Measurements from ENCODE around the gene CAST.

Gene CAST

DNA sequence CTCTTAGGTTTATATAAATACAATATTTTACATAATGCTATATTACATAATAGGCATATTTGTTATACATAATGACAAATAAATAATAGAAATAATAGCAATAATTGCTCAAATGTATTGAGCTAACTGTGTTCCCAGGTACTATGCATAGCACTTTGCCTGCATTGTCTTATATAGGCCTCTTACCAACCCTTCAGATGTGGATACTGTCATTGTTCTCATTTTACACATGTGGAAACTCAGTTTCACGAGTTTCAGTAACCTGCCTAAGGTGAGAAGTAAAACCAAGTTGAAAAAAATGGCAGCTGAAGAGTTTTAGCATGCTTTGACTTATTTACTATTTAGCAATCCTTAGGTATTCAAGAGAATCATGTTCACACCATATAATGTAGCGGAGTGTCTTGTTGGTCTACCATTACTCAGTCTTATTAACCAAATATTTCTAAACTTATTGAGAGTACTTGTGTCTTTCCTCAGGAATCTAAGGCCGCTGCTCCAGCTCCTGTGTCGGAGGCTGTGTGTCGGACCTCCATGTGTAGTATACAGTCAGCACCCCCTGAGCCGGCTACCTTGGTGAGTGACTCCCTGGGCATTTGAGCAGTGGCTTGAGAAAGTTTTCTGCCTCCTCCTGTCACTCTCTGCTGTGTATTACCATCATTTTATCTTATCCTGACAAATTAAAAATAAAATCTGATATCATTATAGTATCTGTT lies 88.1 kb downstream of the CAST start:
- no peak for DNase-seq

DNA sequence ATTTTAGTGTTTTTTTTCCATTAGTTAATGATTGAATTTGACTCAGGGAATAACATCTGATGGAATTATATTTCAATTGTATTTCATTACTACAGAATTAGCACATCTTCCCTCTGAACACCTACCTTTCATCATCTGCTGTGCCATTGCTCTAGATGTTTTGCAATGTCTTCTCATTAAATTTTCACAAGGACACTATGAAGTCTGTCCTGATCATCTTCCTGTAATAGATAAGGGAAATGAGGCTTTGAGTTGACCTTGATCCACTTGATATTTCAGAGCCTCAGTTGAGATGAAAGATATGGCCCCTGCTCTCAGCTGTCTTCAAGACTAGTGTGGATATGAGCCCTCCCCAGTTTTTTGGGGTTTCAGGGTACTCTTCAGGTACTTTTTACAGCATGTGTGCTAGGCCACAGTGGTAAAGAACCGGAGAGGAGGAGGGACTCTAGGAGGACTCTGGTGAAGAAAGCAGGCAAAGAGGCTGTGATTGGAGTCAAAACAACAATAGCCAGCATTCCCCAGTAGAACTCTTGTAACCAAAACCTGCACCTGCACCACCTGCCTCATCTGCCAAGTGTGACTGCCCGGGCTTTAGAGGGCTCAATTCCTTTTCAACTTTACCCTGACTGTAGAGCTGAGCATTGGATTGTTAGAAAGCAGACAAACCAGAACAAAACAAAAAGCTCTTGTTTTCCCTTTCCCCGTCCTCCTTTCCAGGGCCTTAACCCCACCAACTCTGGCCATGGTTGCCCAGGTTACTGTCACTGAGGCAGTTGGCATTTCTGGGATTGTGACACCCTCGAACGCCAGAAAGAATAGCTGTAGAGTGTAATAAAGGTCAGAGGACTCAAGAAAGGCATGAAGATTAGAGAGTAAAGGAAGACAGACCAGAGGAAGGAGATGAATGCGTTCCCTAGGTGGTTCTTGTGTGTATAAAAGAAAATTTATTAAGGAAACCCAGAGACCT lies 89.3 kb downstream of the CAST start:
- DNase-seq = no peak

DNA sequence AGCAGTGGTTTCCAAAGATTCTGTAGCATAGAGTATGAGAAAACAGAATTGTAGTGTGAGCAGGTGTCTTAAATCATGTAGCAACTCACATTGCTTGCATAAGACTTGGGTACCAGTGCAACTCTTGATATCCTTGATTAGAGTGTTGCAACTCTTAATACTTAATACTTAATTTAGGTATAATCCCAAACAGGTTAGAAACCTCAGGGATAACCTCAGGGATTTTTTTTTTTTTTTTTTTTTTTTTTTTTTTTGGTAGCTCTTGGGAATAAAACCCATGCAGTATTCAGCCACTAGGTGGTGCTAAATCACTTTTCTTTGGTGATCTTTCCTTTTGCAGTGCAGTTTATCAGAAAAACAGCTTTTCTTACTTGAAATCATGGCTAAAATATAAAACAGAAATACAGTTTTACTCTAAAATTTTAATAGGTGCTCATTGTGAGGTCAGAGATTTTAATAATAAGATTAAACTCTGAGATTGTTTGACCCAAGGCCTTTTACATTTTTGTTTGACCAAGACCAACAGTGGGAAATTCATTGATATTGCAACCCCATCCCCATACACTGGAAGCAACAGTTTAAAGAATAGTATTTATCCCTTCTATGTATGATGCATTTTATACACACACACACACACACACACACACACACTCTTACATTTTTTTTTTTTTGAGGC lies 90.3 kb downstream of the CAST start:
- peak; percentile 38 to 60 for DNase-seq

DNA sequence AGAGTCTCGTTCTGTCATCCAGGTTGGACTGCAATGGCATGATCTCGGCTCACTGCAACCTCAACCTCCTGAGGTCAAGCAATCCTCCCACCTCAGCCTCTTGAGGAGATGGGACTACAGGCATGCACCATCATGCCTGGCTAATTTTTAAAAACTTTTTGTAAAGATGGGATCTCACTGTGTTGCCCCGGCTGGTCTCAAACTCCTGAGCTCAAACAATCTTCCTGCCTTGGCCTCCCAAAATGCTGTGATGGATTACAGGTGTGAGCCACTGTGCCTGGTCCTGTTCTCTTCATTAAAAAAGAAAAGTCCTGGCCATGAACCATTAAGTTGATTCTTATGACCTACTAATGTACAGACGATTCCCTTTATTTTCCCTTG lies 90.8 kb downstream of the CAST start:
- no peak for DNase-seq

- peak; percentile 36 to 63 for DNase-seq
These were observed 91.7 kb downstream of the CAST start for GRCh38 chr5:96753848-96754247.

GRCh38 chr5:96755851-96756250 lies 93.7 kb downstream of the CAST start:
- DNase-seq = no peak

GRCh38 chr5:96756985-96757384 lies 94.8 kb downstream of the CAST start:
- DNase-seq = no peak

GRCh38 chr5:96758621-96759020 lies 96.4 kb downstream of the CAST start:
- DNase-seq = no peak

GRCh38 chr5:96761618-96762017 lies 99.4 kb downstream of the CAST start:
- DNase-seq = no peak

- DNase-seq = no peak
These were observed 100.8 kb downstream of the CAST start for GRCh38 chr5:96763026-96763425.

- no peak for DNase-seq
These were observed 102.9 kb downstream of the CAST start for GRCh38 chr5:96765043-96765442.

DNA sequence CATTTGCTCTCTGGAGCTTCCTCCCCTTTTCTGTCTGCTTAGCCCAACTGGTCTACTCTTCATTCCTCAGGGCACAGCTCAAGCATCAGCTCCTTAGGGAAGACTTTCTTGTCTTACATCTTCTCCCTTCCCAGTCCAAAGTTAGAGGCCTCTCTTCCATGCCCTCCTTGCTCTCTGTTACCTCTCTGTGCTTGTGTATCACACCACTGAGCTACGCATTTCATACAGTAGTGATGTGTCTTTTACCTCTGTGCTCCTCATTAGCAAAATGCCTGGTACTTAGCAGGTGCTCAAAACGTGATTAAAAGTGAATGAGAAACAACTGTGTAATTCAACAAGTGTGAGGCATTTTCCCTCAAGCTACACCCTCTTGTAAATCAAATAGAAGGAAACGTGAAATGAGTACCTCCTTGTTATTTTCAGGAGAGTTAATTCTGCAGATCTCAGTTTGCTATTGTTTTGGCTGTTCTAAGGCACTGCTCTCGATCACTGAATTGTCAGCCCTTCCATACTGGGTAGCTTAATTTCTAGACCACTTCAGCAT lies 106.6 kb downstream of the CAST start:
- no peak for DNase-seq

DNA sequence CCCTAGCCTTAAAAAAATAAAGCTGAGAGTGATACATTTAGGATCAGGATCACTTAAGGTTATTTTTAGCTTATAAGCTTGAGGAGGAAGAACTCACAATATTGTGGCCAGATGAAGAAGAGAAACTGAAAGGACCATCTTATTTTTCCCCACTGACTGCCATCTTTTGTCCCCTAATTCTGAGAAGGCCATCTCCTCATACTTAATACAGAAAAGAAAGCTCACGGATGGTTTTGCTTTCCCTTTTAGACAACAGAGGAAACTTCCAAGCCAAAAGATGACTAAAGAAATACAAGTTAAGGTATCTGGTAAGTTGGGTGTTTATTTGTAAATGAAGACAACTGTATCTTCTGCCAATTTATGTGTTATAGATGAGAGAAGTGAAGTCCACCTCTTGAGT lies 109.2 kb downstream of the CAST start:
- no peak for DNase-seq

DNA sequence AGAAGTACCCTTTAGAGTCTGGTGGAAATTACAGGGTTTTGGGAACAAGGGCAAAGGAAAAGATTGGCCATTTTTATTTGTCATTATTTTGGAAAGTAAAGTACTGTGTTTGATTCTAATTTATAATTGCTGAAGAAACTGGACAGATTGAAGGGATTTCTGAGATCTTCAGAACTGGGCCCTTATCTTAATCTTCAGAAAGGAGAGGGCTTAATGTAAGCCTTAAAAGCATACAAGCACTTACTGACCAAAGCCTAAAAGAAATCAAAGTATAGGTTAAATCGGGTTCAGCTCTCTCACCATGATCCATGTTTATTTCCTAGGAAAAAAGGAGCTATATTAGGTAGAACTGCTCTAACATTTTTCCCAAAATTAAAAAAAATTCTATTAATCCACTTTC lies 109.9 kb downstream of the CAST start:
- peak in 1 of 2 experiments; percentile 48 for DNase-seq

DNA sequence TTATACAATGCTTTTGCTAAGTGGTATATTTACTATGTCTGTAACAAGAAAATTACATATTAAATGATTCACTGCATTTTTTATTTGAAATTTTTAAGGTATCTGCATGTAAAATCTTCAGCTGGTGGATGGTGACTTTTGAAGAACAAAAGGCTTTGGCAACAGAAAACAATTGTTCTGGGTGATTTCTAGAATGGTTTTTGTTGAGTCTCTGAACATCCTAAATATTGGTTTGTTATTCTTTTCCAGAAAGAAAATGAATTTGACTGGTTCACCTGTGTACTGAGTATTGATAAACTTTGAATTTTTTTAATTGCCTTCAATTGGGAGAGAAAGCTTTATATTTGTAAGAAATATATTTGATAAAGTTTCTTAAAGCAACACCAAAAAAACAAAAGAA lies 110.4 kb downstream of the CAST start:
- no peak for DNase-seq

GRCh38 chr5:96775050-96775449 lies 112.9 kb downstream of the CAST start:
- no peak for DNase-seq

DNA sequence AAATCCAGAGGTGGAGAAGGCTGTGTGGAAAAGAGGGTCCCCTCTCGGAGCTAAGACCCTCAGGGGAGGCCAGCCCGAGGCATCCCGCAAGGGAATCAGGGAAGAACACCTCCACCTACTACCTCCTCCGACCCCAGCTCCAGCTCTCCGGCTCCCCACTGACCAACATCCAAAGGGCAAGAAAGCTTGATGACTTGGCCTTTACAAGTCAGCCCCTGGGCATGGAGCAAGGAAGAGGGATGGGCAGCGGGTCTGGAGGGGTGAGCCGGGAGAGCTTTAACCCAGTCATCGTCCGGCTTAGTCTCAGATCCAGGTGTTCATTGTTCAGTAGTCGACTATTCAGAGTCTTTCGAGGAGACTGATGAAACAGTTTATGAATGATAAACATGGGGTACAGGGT lies 113.5 kb downstream of the CAST start:
- DNase-seq = no peak

- DNase-seq = no peak
These were observed 114.4 kb downstream of the CAST start for GRCh38 chr5:96776621-96777020.

DNA sequence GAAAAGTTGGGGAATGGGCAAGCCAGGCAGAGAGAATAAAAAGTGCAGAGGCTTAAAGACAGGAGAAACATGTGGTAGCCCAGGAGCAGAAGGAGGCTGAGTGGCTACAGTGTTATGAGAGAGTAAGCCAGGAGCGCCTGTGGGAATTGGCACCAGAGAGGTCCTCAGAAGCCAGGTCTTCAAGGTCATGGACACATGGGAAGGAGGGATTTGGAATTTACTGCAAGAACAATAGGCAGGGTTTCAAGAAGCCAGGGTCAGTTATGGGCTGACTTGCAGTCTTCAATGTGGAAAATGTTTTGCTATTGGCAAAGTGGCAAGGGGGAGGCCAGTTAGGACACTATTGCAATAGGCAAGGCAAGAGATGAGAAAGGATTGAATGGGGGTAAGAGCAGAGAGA lies 116.2 kb downstream of the CAST start:
- DNase-seq = no peak

DNA sequence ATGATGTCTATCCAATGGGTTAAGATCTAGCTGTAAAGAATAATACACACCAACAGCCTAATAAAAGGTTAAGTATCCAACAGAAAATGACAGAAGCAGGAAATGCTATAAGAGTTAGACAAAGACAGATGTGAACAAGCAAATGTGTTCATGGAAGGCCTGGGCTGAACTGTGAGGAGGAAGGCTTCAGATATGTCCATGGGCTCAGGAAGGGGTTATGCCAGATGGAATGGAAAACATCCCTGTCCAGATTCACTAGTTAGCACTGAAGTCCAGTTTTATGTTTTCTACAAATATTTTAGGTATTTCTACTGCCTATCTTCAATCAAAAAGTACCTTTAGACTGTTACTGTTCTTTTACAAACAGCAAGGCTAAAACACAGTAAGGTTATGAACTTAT lies 118.5 kb downstream of the CAST start:
- DNase-seq = no peak

DNA sequence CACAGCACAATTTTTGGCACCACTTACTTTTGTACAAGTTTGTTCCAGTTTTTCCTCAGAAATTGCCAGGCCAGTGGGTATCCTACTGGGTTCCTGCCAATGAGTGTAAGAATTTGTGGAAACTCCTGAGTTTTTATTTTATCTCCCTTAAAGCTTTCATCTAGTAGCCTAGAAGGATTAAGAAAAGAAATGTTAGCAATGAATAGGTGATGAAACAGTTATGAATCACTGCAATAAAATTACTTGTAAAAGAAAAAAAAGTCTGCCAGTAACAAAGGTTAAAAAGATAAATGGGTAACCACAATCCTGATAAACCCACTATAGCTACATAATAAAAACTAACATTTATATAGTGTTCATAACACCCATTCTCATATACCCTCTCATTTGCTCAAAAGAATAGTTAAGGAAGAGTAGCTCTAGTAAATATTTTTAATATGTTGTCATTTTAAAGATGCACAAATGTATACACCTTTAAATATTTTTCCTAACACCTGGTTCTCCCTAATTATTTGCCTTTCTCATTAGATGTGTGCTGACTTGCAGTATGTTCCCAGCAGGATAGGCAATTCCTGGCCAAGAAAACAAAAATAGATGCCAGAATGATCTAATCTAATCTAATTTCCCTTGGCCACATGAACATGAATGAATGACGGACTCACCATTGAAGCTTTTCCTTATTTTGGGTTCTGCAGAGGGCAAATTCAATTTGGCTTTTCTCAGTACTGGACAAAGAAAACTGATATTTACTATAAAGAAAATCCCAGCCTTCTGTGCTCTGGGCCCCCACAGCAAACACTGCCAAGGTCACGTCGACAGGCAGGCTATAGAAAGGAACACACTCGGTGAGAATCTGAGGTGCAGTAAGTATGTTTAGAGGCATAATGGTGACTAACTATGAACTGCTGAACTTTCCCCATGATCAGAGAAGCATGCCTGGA lies 119.1 kb downstream of the CAST start:
- DNase-seq = no peak

DNA sequence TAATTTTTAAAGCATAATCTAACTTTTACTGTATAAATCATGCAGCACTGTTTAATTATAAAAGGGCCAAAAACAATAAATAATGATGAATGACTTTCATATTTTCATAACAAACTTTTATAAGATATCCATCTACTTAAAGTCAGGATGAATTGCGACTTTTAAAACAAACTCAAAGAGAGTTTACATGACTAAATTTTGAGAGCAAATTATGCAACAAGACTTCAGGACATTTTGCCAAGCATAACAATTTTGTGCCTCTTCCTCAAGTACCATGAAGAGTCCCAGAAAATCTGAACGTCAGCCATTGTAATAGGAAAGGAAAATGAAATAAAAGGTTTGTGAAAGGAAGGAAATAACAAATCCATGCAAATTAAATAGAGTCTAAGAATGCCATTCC lies 121.2 kb downstream of the CAST start:
- no peak for DNase-seq
